A673 (cell line): ENCODE results near the gene SLC5A9.

ENCODE experiments used
- CTCF ChIP-seq: fragments of 300-800, 200-600 bp; sonication (generic); conservative IDR thresholded peaks from 2 replicates; pipeline ENCODE4 v1.5.1; 2017; ENCODE audit warnings: low read depth, mild to moderate bottlenecking, antibody characterized with exemption, low read length, moderate library complexity, mixed read lengths
- EZH2 ChIP-seq: fragments of 200-600 bp; sonication (generic); IDR thresholded peaks from 2 replicates; pipeline ENCODE4 v1.6.1; 2017; ENCODE audit warnings: borderline replicate concordance, low read depth, mild to moderate bottlenecking, mixed read lengths, antibody characterized with exemption, low read length; ENCODE audit not compliant: poor library complexity, severe bottlenecking

GRCh38 chr1:48217856-48218255 is 4.7 kb upstream of the SLC5A9 start:
- no peak for TF ChIP-seq CTCF
- no peak for TF ChIP-seq EZH2
